GM18951 (cell line): ENCODE data around the gene FBXO4.
"Not testable (repeated sequence)": the region's sequence is repeated elsewhere in the genome, so short reads cannot be mapped to it uniquely, and the experiment has no call there.

Source experiments
- POLR2A ChIP-seq: IDR thresholded peaks from 4 replicates; pipeline ENCODE4 v1.6.1; 2011; ENCODE audit warnings: mild to moderate bottlenecking; ENCODE audit not compliant: insufficient read length, insufficient read depth; ENCODE audit errors: extremely low read depth
- in situ Hi-C: fragments of 300-500 bp; cut with MboI; formaldehyde crosslinking; loops from one replicate; pipeline ENCODE4 v1.12.0; 2022; ENCODE audit warnings: low sequenced_read_pairs, mixed read lengths, inconsistent platforms; ENCODE audit not compliant: unreplicated experiment

Gene FBXO4

DNA sequence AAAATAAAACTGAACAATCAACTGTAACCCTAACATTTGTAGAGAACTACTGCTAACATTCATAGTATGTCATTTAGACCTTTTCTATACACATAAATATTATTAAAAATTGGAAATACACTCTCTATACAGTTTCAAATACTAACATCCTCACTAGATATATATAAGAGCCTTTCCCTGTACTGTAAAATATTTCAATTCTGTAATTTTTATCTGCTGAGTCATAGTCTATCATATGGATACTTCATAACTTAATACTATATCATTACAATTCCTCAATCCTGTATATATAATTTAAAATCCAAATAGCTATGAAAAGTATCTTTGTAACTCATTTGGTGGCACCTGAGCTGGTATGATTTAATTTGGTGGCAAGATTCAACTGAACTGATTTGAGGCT is 55.8 kb downstream of the FBXO4 start:
- in situ Hi-C loops = no loop called here
- no peak for TF ChIP-seq POLR2A

DNA sequence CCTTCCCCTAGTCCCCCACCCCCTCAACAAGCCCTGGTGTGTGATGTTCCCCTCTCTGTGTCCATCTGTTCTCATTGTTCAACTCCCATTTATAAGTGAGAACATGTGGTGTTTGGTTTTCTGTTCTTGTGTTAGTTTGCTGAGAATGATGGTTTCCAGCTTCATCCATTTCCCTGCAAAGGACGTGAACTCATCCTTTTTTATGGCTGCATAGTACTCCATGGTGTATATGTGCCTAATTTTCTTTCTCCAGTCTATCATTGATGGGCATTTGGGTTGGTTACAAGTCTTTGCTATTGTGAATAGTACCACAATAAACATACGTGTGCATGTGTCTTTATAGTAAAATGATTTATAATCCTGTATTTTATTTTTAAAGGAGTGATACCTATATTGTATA is 57.8 kb downstream of the FBXO4 start:
- in situ Hi-C loops = not testable (repeated sequence)

DNA sequence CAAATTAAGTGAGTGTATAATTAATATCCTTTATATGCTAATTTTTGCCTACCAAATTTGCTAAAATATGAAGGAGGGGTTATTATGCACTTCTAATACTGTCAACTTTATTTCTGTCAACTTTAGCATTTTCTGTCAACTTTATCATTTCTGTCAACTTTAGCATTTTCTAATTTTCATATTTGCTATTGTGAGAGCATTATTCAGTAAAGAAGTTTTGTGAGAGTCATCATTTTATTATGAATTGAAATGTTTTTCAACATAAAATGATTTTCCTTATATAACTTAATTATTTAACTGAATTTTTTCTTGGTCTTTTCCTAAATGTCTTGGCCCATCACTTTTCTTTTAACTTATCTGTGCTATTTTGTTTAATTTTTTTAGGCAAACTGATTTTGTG is 58.2 kb downstream of the FBXO4 start:
- in situ Hi-C loops = no loop called here
- no peak for TF ChIP-seq POLR2A

DNA sequence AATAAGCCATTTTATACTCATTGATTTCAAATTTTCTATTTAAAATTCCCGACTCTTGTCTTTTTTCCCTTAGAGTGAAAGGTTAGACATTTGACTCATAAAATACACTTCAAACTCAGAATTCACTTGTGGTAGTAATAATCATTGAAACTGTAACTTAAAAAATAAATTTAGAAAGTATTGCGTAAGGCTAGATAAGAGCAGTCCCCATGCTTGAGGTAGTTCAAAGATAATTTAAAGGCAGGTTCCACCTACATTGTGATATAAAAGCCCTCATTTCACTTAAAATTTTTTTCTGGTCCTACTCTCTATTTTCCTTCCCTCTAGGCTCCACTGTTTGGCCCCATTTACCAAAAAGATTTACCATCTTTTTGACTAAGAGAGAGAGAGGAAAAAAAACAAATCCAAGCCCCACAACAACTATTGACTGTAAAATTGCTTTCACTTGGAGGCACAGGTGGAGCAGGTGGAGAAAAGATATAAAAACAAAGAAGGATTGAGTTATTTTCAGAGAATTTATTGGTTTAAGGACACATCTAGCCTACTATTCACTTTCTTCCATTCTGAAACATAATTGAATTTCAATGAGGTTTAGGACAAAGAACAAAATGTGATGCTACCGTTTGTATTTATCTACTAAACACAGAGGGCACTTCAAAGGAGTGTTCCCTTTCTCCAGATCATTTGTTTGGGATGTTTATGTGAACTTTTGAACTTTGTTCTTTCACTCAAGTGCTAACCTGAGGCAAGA is 61.0 kb downstream of the FBXO4 start:
- TF ChIP-seq POLR2A = no peak

More for the DNA sequence above, 61.0 kb downstream of the FBXO4 start:
- in situ Hi-C loops = no loop called here
